ENCODE measurements around the gene RPL36A. TPM values are rescaled to one million over a fixed set of nuclear protein-coding genes. Genes with fewer than 3 reads are reported as not detected.

The RPL36A gene
- 2,211 and 2,301 TPM in 2 replicates for polyA plus RNA-seq (2013)

DNA sequence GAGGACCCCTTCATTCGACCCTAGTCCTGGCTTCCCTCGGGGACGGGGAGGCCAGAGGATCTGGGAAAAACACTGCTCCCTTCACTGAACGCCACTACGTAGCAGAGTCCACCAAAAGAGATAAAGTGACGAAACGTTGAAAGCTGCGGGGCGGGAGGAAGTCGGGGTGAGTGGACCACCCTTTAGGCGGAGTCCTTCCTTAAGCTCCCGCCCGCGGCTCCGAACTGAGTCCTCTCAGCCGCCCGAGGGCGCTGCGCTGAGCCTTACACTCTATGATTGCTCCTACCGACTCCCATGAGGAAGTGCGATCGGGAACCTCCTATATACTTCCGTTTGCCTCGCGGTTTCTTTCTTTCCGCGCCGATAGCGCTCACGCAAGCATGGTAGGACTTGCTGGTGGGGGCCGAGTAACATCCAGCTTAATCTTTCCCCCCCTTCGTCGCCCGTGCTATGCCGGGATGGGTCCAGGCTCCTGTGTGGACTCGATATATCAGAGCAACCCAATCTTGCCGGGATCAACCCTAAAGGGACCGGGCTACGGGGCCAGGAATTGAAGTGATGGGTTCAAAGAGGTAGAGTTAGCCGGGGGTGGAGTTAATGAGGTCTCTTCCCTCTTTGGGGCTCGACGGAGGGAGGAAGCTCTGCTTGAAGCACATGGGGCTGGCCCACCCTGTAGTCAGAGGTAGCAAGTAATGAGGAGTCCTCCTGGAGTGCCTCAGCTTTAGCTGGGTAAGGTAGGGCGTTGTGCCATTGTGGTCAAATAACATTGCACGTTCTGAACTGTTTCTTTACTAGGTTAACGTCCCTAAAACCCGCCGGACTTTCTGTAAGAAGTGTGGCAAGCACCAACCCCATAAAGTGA lies at the start of gene RPL36A:
RPL36A (plus strand) TSS at position 348 of the 862 bp plus-strand sequence; CDS start at position 381, 33 bp downstream.
- Histone ChIP-seq H3K79me2 (ENCODE audit: control insufficient read depth, insufficient read depth, low read length, poor library complexity) (peaks cover 6% of the 10 kb centered on the region), H2AK5ac (ENCODE audit: low read length) (peak within 1 kb of the TSS; percentile 54), H3K79me1 (ENCODE audit: low read length) (peaks cover 5% of the 10 kb centered on the region), H3K18ac (ENCODE audit: low read length) (peak within 1 kb of the TSS; percentile 88), H4K8ac (ENCODE audit: low read depth, low read length) (peak within 1 kb of the TSS; percentile 93), H2BK12ac (ENCODE audit: low read length) (peak within 1 kb of the TSS; percentile 89), H2AFZ (ENCODE audit: insufficient read depth, low read length, poor library complexity) (peak within 1 kb of the TSS; percentile 79), H3K4me3 (ENCODE audit: low read depth, low read length) (peak within 1 kb of the TSS; percentile 74), H3K14ac (ENCODE audit: low read length) (peak within 1 kb of the TSS; percentile 92), H4K12ac (ENCODE audit: low read depth, low read length) (peak within 1 kb of the TSS; percentile 83), H3K27ac (ENCODE audit: low read depth, low read length) (peak within 1 kb of the TSS; percentile 44), H3K36me3 (ENCODE audit: control insufficient read depth in 1 of 2, insufficient read depth in 2 of 2, low read length in 2 of 2) (peaks cover 2 to 6% of the 10 kb centered on the region in 2 experiments), H3K9ac (ENCODE audit: low read length) (peak within 1 kb of the TSS; percentile 70), H3K4me1 (ENCODE audit: control insufficient read depth in 1 of 2, insufficient read depth in 2 of 2, low read length in 2 of 2) (peaks cover 2 to 6% of the 10 kb centered on the region in 2 experiments), H3K9me3 (ENCODE audit: insufficient read depth, low read depth, low read length) (no peaks in the 10 kb centered on the region), H3K23ac (ENCODE audit: low read length) (no peak within 1 kb of the TSS), H2BK120ac (ENCODE audit: insufficient read depth, low read length, poor library complexity) (no peak within 1 kb of the TSS), H3K4me2 (ENCODE audit: low read length) (peak within 1 kb of the TSS; percentile 79), H3K27me3 (ENCODE audit: insufficient read depth, low read length) (no peaks in the 10 kb centered on the region), H3K4ac (ENCODE audit: low read depth, low read length) (peak within 1 kb of the TSS; percentile 87), H2BK5ac (ENCODE audit: low read depth, low read length, poor library complexity) (peak within 1 kb of the TSS; percentile 61), H4K91ac (ENCODE audit: low read depth, low read length) (peak within 1 kb of the TSS; percentile 87)
- WGBS (ENCODE audit: extremely low coverage, insufficient coverage, insufficient read length) = no CpG with 5 or more reads among the region's 47 CpGs
- DNase-seq = peak; percentile 80 to 85

DNA sequence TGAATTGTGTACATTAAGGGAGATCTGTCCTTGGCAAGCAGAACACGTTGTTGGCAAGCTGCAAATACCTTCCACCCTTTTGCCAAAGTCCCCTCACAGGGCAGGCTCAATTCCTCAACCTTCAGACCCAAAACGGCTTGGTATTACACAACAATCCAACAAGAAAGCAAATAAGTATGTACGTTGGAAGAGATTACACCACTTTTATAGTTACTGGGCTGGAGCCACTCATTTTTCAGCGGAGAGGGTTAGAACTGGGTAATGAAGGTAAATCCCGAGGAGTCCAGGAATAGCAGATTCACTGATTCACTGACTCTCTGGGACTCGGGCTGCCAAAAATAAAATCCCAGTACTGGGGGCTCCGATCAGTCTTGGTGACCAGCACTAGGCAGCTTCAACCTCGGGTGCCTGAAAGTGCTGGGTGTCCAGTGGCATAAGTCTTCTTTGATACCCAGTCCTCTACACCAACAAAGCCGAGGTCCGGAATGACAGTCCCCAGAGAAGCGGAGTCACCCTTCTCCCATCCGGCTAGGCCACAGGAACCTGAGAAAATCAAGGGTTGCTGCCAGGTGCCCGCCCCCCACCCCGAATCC lies 42.9 kb upstream of the RPL36A start:
- Histone ChIP-seq H3K4me2 (ENCODE audit: low read length) (peak overlapping the region; percentile 76), H3K79me2 (ENCODE audit: control insufficient read depth, insufficient read depth, low read length, poor library complexity) (peaks cover 4% of the 10 kb centered on the region), H4K8ac (ENCODE audit: low read depth, low read length) (peak overlapping the region; percentile 71), H2BK12ac (ENCODE audit: low read length) (no peak overlapping the region), H4K12ac (ENCODE audit: low read depth, low read length) (no peak overlapping the region), H3K4me3 (ENCODE audit: low read depth, low read length) (peak overlapping the region; percentile 97), H2AK5ac (ENCODE audit: low read length) (no peak overlapping the region), H3K23ac (ENCODE audit: low read length) (no peak overlapping the region), H3K4me1 (ENCODE audit: control insufficient read depth in 1 of 2, insufficient read depth in 2 of 2, low read length in 2 of 2) (no peaks in the 10 kb centered on the region), H3K27ac (ENCODE audit: low read depth, low read length) (no peak overlapping the region), H4K91ac (ENCODE audit: low read depth, low read length) (no peak overlapping the region), H3K14ac (ENCODE audit: low read length) (no peak overlapping the region), H2BK120ac (ENCODE audit: insufficient read depth, low read length, poor library complexity) (no peak overlapping the region), H3K36me3 (ENCODE audit: control insufficient read depth in 1 of 2, insufficient read depth in 2 of 2, low read length in 2 of 2) (peaks cover 0 to 1% of the 10 kb centered on the region in 2 experiments), H3K4ac (ENCODE audit: low read depth, low read length) (peak overlapping the region; percentile 89), H3K9ac (ENCODE audit: low read length) (peak overlapping the region; percentile 84), H3K79me1 (ENCODE audit: low read length) (peaks cover 5% of the 10 kb centered on the region), H3K18ac (ENCODE audit: low read length) (no peak overlapping the region), H3K27me3 (ENCODE audit: insufficient read depth, low read length) (no peaks in the 10 kb centered on the region), H3K9me3 (ENCODE audit: insufficient read depth, low read depth, low read length) (no peaks in the 10 kb centered on the region), H2BK5ac (ENCODE audit: low read depth, low read length, poor library complexity) (no peak overlapping the region), H2AFZ (ENCODE audit: insufficient read depth, low read length, poor library complexity) (peak overlapping the region; percentile 45)
- WGBS (ENCODE audit: extremely low coverage, insufficient coverage, insufficient read length) = no CpG with 5 or more reads among the region's 14 CpGs
- peak in 1 of 2 donors; percentile 31 for DNase-seq

DNA sequence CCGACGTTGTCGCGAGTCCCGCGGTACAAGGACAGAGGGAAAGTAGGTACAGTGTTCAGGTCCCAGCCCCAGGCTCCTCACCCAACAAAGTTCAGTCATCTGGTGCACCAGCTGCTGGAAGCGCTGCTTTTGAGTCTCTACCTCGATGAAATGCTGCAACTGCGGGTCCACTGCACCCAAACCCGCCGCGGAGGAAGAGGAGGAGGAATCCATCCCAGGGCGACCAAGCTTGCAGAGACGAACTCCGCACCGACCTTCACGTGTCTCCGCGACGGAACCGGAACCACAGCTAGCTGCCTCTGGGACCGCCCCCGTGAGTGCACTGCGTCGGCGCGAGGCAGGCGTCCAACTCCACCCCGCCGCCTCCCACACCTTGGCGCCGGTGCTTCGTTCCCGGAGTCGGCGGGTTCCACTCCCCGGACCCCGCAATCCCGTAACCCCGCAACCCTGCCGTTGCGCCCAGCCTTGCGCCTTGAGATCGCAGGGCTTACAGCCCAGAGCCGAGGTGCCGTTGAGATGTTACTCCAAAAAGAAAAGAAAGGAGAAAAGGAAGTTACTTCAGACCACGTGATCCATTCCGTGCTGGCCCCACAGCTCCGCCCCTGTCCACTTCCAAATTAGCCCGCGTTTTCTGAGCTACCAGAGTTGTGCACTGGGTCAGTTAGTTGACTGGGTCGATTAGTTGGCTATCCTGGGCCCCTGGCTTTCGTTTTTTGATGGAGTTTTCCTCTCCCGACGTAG lies 42.2 kb upstream of the RPL36A start, which contains the start of gene TIMM8A:
TIMM8A (minus strand) TSS at position 291 of the 741 bp plus-strand sequence; CDS start at position 213, 78 bp downstream.
- peak within 1 kb of the TSS; percentile 89 for H3K27ac ChIP-seq (ENCODE audit: low read depth, low read length)
- H3K79me1 ChIP-seq (ENCODE audit: low read length) = peaks cover 5% of the 10 kb centered on the region
- H3K4me3 ChIP-seq (ENCODE audit: low read depth, low read length) = peak within 1 kb of the TSS; percentile 97
- H2AK5ac ChIP-seq (ENCODE audit: low read length) = no peak within 1 kb of the TSS
- H3K9ac ChIP-seq (ENCODE audit: low read length) = peak within 1 kb of the TSS; percentile 100
- H2BK12ac ChIP-seq (ENCODE audit: low read length) = no peak within 1 kb of the TSS
- WGBS (ENCODE audit: extremely low coverage, insufficient coverage, insufficient read length) = no CpG with 5 or more reads among the region's 55 CpGs
- peak within 1 kb of the TSS; percentile 95 for H3K18ac ChIP-seq (ENCODE audit: low read length)
- peak within 1 kb of the TSS; percentile 72 for H2AFZ ChIP-seq (ENCODE audit: insufficient read depth, low read length, poor library complexity)
- H2BK5ac ChIP-seq (ENCODE audit: low read depth, low read length, poor library complexity) = peak within 1 kb of the TSS; percentile 97
- H3K4me2 ChIP-seq (ENCODE audit: low read length) = peak within 1 kb of the TSS; percentile 76
- H3K9me3 ChIP-seq (ENCODE audit: insufficient read depth, low read depth, low read length) = no peaks in the 10 kb centered on the region
- H3K27me3 ChIP-seq (ENCODE audit: insufficient read depth, low read length) = no peaks in the 10 kb centered on the region
- peak; percentile 59 to 68 for DNase-seq
- H4K8ac ChIP-seq (ENCODE audit: low read depth, low read length) = peak within 1 kb of the TSS; percentile 97
- H3K36me3 ChIP-seq (ENCODE audit: control insufficient read depth in 1 of 2, insufficient read depth in 2 of 2, low read length in 2 of 2) = peaks cover 0 to 1% of the 10 kb centered on the region in 2 experiments
- peak within 1 kb of the TSS; percentile 97 for H3K14ac ChIP-seq (ENCODE audit: low read length)
- peak within 1 kb of the TSS; percentile 87 for H4K91ac ChIP-seq (ENCODE audit: low read depth, low read length)
- no peak within 1 kb of the TSS for H3K23ac ChIP-seq (ENCODE audit: low read length)
- H3K79me2 ChIP-seq (ENCODE audit: control insufficient read depth, insufficient read depth, low read length, poor library complexity) = peaks cover 4% of the 10 kb centered on the region
- peak within 1 kb of the TSS; percentile 94 for H2BK120ac ChIP-seq (ENCODE audit: insufficient read depth, low read length, poor library complexity)
- no peaks in the 10 kb centered on the region for H3K4me1 ChIP-seq (ENCODE audit: control insufficient read depth in 1 of 2, insufficient read depth in 2 of 2, low read length in 2 of 2)
- H4K12ac ChIP-seq (ENCODE audit: low read depth, low read length) = peak within 1 kb of the TSS; percentile 98
- H3K4ac ChIP-seq (ENCODE audit: low read depth, low read length) = peak within 1 kb of the TSS; percentile 89

DNA sequence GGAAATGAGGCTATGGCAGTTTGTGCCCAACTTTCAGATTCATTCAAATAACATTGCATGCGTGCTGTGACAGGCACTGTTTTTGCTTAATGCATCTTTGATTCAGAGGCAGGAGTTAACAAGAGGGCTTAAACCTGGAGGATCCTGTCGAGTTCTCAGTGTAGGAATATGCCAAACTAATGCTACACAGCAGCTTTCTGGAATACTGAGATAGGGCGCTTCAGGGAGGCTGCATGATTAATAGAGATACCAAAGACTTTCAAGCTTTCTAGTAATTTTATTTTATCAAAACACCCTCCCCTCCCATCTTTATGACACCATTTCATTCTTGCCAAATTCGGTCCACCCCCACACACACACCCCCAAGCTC lies 41.6 kb upstream of the RPL36A start:
- no peak for DNase-seq
- H4K8ac ChIP-seq (ENCODE audit: low read depth, low read length) = no peak overlapping the region
- no peak overlapping the region for H4K12ac ChIP-seq (ENCODE audit: low read depth, low read length)
- H3K27me3 ChIP-seq (ENCODE audit: insufficient read depth, low read length) = no peaks in the 10 kb centered on the region
- no peak overlapping the region for H3K23ac ChIP-seq (ENCODE audit: low read length)
- H3K4me3 ChIP-seq (ENCODE audit: low read depth, low read length) = no peak overlapping the region
- H3K36me3 ChIP-seq (ENCODE audit: control insufficient read depth in 1 of 2, insufficient read depth in 2 of 2, low read length in 2 of 2) = peaks cover 0 to 1% of the 10 kb centered on the region in 2 experiments
- no peak overlapping the region for H2BK12ac ChIP-seq (ENCODE audit: low read length)
- H2AK5ac ChIP-seq (ENCODE audit: low read length) = no peak overlapping the region
- WGBS (ENCODE audit: extremely low coverage, insufficient coverage, insufficient read length) = no CpG with 5 or more reads among the region's 4 CpGs
- H3K9ac ChIP-seq (ENCODE audit: low read length) = peak overlapping the region; percentile 58
- H3K27ac ChIP-seq (ENCODE audit: low read depth, low read length) = no peak overlapping the region
- H3K18ac ChIP-seq (ENCODE audit: low read length) = no peak overlapping the region
- H2BK5ac ChIP-seq (ENCODE audit: low read depth, low read length, poor library complexity) = no peak overlapping the region
- peaks cover 5% of the 10 kb centered on the region for H3K79me1 ChIP-seq (ENCODE audit: low read length)
- H2BK120ac ChIP-seq (ENCODE audit: insufficient read depth, low read length, poor library complexity) = no peak overlapping the region
- H3K4me2 ChIP-seq (ENCODE audit: low read length) = peak overlapping the region; percentile 76
- peaks cover 4% of the 10 kb centered on the region for H3K79me2 ChIP-seq (ENCODE audit: control insufficient read depth, insufficient read depth, low read length, poor library complexity)
- no peak overlapping the region for H3K4ac ChIP-seq (ENCODE audit: low read depth, low read length)
- H3K4me1 ChIP-seq (ENCODE audit: control insufficient read depth in 1 of 2, insufficient read depth in 2 of 2, low read length in 2 of 2) = no peaks in the 10 kb centered on the region
- H3K9me3 ChIP-seq (ENCODE audit: insufficient read depth, low read depth, low read length) = no peaks in the 10 kb centered on the region
- no peak overlapping the region for H2AFZ ChIP-seq (ENCODE audit: insufficient read depth, low read length, poor library complexity)
- no peak overlapping the region for H3K14ac ChIP-seq (ENCODE audit: low read length)
- H4K91ac ChIP-seq (ENCODE audit: low read depth, low read length) = no peak overlapping the region
